Measurements from ENCODE around the gene SORL1.

The SORL1 gene

GRCh38 chr11:121576531-121576930, 124.4 kb downstream of the SORL1 start:
- Histone ChIP-seq H3K4me1 (ENCODE audit: insufficient read depth, low read length, poor library complexity, severe bottlenecking) (peaks cover 11% of the 10 kb centered on the region), H3K27me3 (ENCODE audit: insufficient read depth, low read length, poor library complexity, severe bottlenecking) (no peaks in the 10 kb centered on the region), H3K79me2 (ENCODE audit: insufficient read depth, low read length) (no peaks in the 10 kb centered on the region), H2AFZ (ENCODE audit: low read length) (no peak overlapping the region), H3K36me3 (ENCODE audit: insufficient read depth, low read length) (peaks cover 96% of the 10 kb centered on the region), H3K4me3 (ENCODE audit: low read length, poor library complexity, severe bottlenecking) (no peak overlapping the region), H3K9ac (ENCODE audit: low read depth, low read length, poor library complexity, severe bottlenecking) (no peak overlapping the region), H3F3A (ENCODE audit: low read depth) (peaks cover 5% of the 10 kb centered on the region; the same call in 1 of the 2 replicates), H3K4me2 (ENCODE audit: low read depth, low read length, poor library complexity, severe bottlenecking) (no peak overlapping the region), H3K9me2 (replicated peaks; ENCODE audit: low read depth, low read length) (no peaks in the 10 kb centered on the region), H4K20me1 (ENCODE audit: insufficient read depth, low read length, poor library complexity, severe bottlenecking) (no peaks in the 10 kb centered on the region), H3K9me3 (ENCODE audit: insufficient read depth, low read depth, low read length) (peaks cover 10% of the 10 kb centered on the region; the same call in 1 of the 2 replicates)
- TF ChIP-seq EZH2phosphoT487 (IDR thresholded peaks at IDR 0.05; ENCODE audit: borderline replicate concordance) (no peak), CTCF (conservative IDR thresholded peaks at IDR 0.05; ENCODE audit: low read length) (no peak)

- H3K36me3 ChIP-seq (ENCODE audit: insufficient read depth, low read length), result peaks cover 89% of the 10 kb centered on the region
- TF ChIP-seq CTCF (conservative IDR thresholded peaks at IDR 0.05; ENCODE audit: low read length) (no peak), EZH2phosphoT487 (IDR thresholded peaks at IDR 0.05; ENCODE audit: borderline replicate concordance) (no peak)
- peaks cover 11% of the 10 kb centered on the region for H3F3A ChIP-seq (ENCODE audit: low read depth)
Observed at GRCh38 chr11:121577106-121577848, 125.2 kb downstream of the SORL1 start.

GRCh38 chr11:121578251-121578976, 126.3 kb downstream of the SORL1 start:
- TF ChIP-seq EZH2phosphoT487 (IDR thresholded peaks at IDR 0.05; ENCODE audit: borderline replicate concordance), result no peak
- no peak for TF ChIP-seq CTCF (conservative IDR thresholded peaks at IDR 0.05; ENCODE audit: low read length)
- Histone ChIP-seq H3K9me3 (ENCODE audit: insufficient read depth, low read depth, low read length) (peaks cover 10% of the 10 kb centered on the region; the same call in 1 of the 2 replicates), H3K4me1 (ENCODE audit: insufficient read depth, low read length, poor library complexity, severe bottlenecking) (peaks cover 26% of the 10 kb centered on the region), H3K36me3 (ENCODE audit: insufficient read depth, low read length) (peaks cover 82% of the 10 kb centered on the region), H3K9me2 (replicated peaks; ENCODE audit: low read depth, low read length) (no peaks in the 10 kb centered on the region), H3K27me3 (ENCODE audit: insufficient read depth, low read length, poor library complexity, severe bottlenecking) (no peaks in the 10 kb centered on the region), H3K4me2 (ENCODE audit: low read depth, low read length, poor library complexity, severe bottlenecking) (no peak overlapping the region), H3K79me2 (ENCODE audit: insufficient read depth, low read length) (peaks cover 4% of the 10 kb centered on the region; the same call in 1 of the 2 replicates), H3K9ac (ENCODE audit: low read depth, low read length, poor library complexity, severe bottlenecking) (no peak overlapping the region), H2AFZ (ENCODE audit: low read length) (no peak overlapping the region), H3F3A (ENCODE audit: low read depth) (peaks cover 20% of the 10 kb centered on the region), H3K4me3 (ENCODE audit: low read length, poor library complexity, severe bottlenecking) (no peak overlapping the region), H4K20me1 (ENCODE audit: insufficient read depth, low read length, poor library complexity, severe bottlenecking) (no peaks in the 10 kb centered on the region)

More at GRCh38 chr11:121577106-121577848, 125.2 kb downstream of the SORL1 start:
- Histone ChIP-seq H3K27me3 (ENCODE audit: insufficient read depth, low read length, poor library complexity, severe bottlenecking) (no peaks in the 10 kb centered on the region), H3K9me2 (replicated peaks; ENCODE audit: low read depth, low read length) (no peaks in the 10 kb centered on the region), H3K9me3 (ENCODE audit: insufficient read depth, low read depth, low read length) (peaks cover 10% of the 10 kb centered on the region; the same call in 1 of the 2 replicates), H3K9ac (ENCODE audit: low read depth, low read length, poor library complexity, severe bottlenecking) (no peak overlapping the region), H3K4me1 (ENCODE audit: insufficient read depth, low read length, poor library complexity, severe bottlenecking) (peaks cover 17% of the 10 kb centered on the region), H3K4me2 (ENCODE audit: low read depth, low read length, poor library complexity, severe bottlenecking) (no peak overlapping the region), H4K20me1 (ENCODE audit: insufficient read depth, low read length, poor library complexity, severe bottlenecking) (no peaks in the 10 kb centered on the region), H3K79me2 (ENCODE audit: insufficient read depth, low read length) (no peaks in the 10 kb centered on the region), H3K4me3 (ENCODE audit: low read length, poor library complexity, severe bottlenecking) (no peak overlapping the region), H2AFZ (ENCODE audit: low read length) (no peak overlapping the region)

All from Loucy (cell line).